ENCODE measurements around the gene C1orf198. TPM values are rescaled to one million over a fixed set of nuclear protein-coding genes. Genes with fewer than 3 reads are reported as not detected.

The C1orf198 gene
- polyA plus RNA-seq, 3 donors, result 1.3 to 2.7 (median 1.6) TPM

GRCh38 chr1:230842801-230843200 lies 25.5 kb downstream of the C1orf198 start:
- Histone ChIP-seq H4K20me1 (ENCODE audit: insufficient read depth, low read length) (no peaks in the 10 kb centered on the region), H3K4me1 (ENCODE audit: control insufficient read depth in 1 of 2, insufficient read depth in 2 of 2, low read length in 2 of 2) (no peaks in the 10 kb centered on the region), H3K4me3 (replicated peaks in 1 of 3; ENCODE audit: low read depth in 2 of 3, low read length in 3 of 3) (no peak overlapping the region), H3K27ac (ENCODE audit: low read depth in 1 of 2, low read length in 2 of 2) (no peak overlapping the region), H3K4me2 (replicated peaks; ENCODE audit: extremely low read depth, low read length, poor library complexity, severe bottlenecking) (no peak overlapping the region), H3K9ac (ENCODE audit: insufficient read depth, low read length, poor library complexity, severe bottlenecking) (no peak overlapping the region), H3K27me3 (ENCODE audit: control insufficient read depth in 2 of 2, insufficient read depth in 2 of 2, low read length in 2 of 2) (no peaks in the 10 kb centered on the region), H3K36me3 (replicated peaks in 1 of 2; ENCODE audit: control insufficient read depth in 1 of 2, insufficient read depth in 2 of 2, low read length in 2 of 2) (no peaks in the 10 kb centered on the region), H2AFZ (ENCODE audit: insufficient read depth, low read depth, low read length, poor library complexity, severe bottlenecking) (no peak overlapping the region), H3K9me3 (replicated peaks in 1 of 2; ENCODE audit: control insufficient read depth in 1 of 2, insufficient read depth in 1 of 2, low read length in 2 of 2) (no peaks in the 10 kb centered on the region), H3K79me2 (ENCODE audit: insufficient read depth, low read length) (no peaks in the 10 kb centered on the region)
- WGBS (ENCODE audit: insufficient coverage), result 95% methylated on average over 8 of the region's 8 CpGs
- Mint-ChIP-seq H3K27me3 (ENCODE audit: low read depth in 3 of 3) (no peaks in the 10 kb centered on the region), H3K36me3 (no peaks in the 10 kb centered on the region), H3K9me3 (peaks cover 0 to 2% (median 0%) of the 10 kb centered on the region in 7 donors), H3K27ac (no peak overlapping the region), H3K4me3 (no peak overlapping the region), H3K4me1 (no peaks in the 10 kb centered on the region)
- intact Hi-C loops (cut with micrococcal nuclease), result no loop called here
- DNase-seq, result no peak
- TF ChIP-seq CTCF (IDR thresholded peaks at IDR 0.05), result no peak

- Histone ChIP-seq H3K27me3 (ENCODE audit: control insufficient read depth in 2 of 2, insufficient read depth in 2 of 2, low read length in 2 of 2) (no peaks in the 10 kb centered on the region), H3K27ac (ENCODE audit: low read depth in 1 of 2, low read length in 2 of 2) (no peak overlapping the region), H2AFZ (ENCODE audit: insufficient read depth, low read depth, low read length, poor library complexity, severe bottlenecking) (no peak overlapping the region), H3K36me3 (replicated peaks in 1 of 2; ENCODE audit: control insufficient read depth in 1 of 2, insufficient read depth in 2 of 2, low read length in 2 of 2) (no peaks in the 10 kb centered on the region), H3K4me2 (replicated peaks; ENCODE audit: extremely low read depth, low read length, poor library complexity, severe bottlenecking) (no peak overlapping the region), H3K4me1 (ENCODE audit: control insufficient read depth in 1 of 2, insufficient read depth in 2 of 2, low read length in 2 of 2) (no peaks in the 10 kb centered on the region), H3K9ac (ENCODE audit: insufficient read depth, low read length, poor library complexity, severe bottlenecking) (no peak overlapping the region), H3K4me3 (replicated peaks in 1 of 3; ENCODE audit: low read depth in 2 of 3, low read length in 3 of 3) (no peak overlapping the region), H3K79me2 (ENCODE audit: insufficient read depth, low read length) (no peaks in the 10 kb centered on the region), H4K20me1 (ENCODE audit: insufficient read depth, low read length) (no peaks in the 10 kb centered on the region), H3K9me3 (replicated peaks in 1 of 2; ENCODE audit: control insufficient read depth in 1 of 2, insufficient read depth in 1 of 2, low read length in 2 of 2) (no peaks in the 10 kb centered on the region)
- no peak for DNase-seq
- peaks cover 0 to 4% (median 2%) of the 10 kb centered on the region in 3 donors for H3K27me3 Mint-ChIP-seq (ENCODE audit: low read depth in 3 of 3)
- intact Hi-C loops (cut with micrococcal nuclease), result no loop called here
- H3K4me1 Mint-ChIP-seq, result no peaks in the 10 kb centered on the region
- no peak for TF ChIP-seq CTCF (IDR thresholded peaks at IDR 0.05)
- no peaks in the 10 kb centered on the region for H3K36me3 Mint-ChIP-seq
- WGBS (ENCODE audit: insufficient coverage), result 100% methylated on average over 1 of the region's 10 CpGs
- H3K9me3 Mint-ChIP-seq, result peaks cover 0 to 2% (median 0%) of the 10 kb centered on the region in 7 donors
- H3K4me3 Mint-ChIP-seq, result no peak overlapping the region
- H3K27ac Mint-ChIP-seq, result no peak overlapping the region
Measured at GRCh38 chr1:230839173-230839572, 29.1 kb downstream of the C1orf198 start.

Data from CD14-positive monocyte (primary cell).